HT1080 (cell line): ENCODE results near the gene NFATC2. TPM values are rescaled to one million over a fixed set of nuclear protein-coding genes. Genes with fewer than 3 reads are reported as not detected.

Experiments
- DNase-seq: peaks from one replicate; pipeline ENCODE4 v3.0.0-alpha.2; 2015; ENCODE audit warnings: low read depth
- polyA plus RNA-seq, 2 experiments: library from polyadenylated mRNA; depleted of rRNA; stranded (reverse); fragments of >200 nt; gene quantifications; 2 replicates each; pipeline ENCODE4 v1.2.3, GENCODE V29; 2015
- total RNA-seq: library from RNA; depleted of rRNA; stranded (reverse); fragments of >200 nt; shearing (Covaris generic); gene quantifications from 2 replicates; pipeline ENCODE4 v1.2.3, GENCODE V29; 2014; rRNA removed

The NFATC2 gene
- 0.10 and 0.23 TPM in 2 replicates for total RNA-seq
- polyA plus RNA-seq (2015; cell fraction: cytosol; rRNA removed) = 0.44 and 0.70 TPM in 2 replicates
- 0.62 and 0.76 TPM in 2 replicates for polyA plus RNA-seq (2015; cell fraction: nucleus; rRNA removed)

GRCh38 chr20:51542571-51543421 lies at the start of gene NFATC2:
Gene NFATC2 (minus strand): TSS chr20:51542719. CDS start chr20:51542499, 220 bp downstream.
- no peak for DNase-seq

- no peak for DNase-seq
Measured at GRCh38 chr20:51591871-51592270, 49.4 kb upstream of the NFATC2 start.

GRCh38 chr20:51588762-51589161 lies 46.2 kb upstream of the NFATC2 start:
- no peak for DNase-seq

GRCh38 chr20:51587145-51587544 lies 44.6 kb upstream of the NFATC2 start:
- no peak for DNase-seq

GRCh38 chr20:51586005-51586440 lies 43.5 kb upstream of the NFATC2 start:
- peak; percentile 79 for DNase-seq

- no peak for DNase-seq
Measured at GRCh38 chr20:51585148-51585547, 42.6 kb upstream of the NFATC2 start.

GRCh38 chr20:51584737-51585136 lies 42.2 kb upstream of the NFATC2 start:
- DNase-seq = no peak

- DNase-seq = peak; percentile 6
Measured at GRCh38 chr20:51584116-51584515, 41.6 kb upstream of the NFATC2 start.

- no peak for DNase-seq
Measured at GRCh38 chr20:51583499-51583898, 41.0 kb upstream of the NFATC2 start.

GRCh38 chr20:51583073-51583472 lies 40.6 kb upstream of the NFATC2 start:
- DNase-seq = no peak

- no peak for DNase-seq
Measured at GRCh38 chr20:51581571-51581970, 39.1 kb upstream of the NFATC2 start.

- DNase-seq = peak; percentile 55
Measured at GRCh38 chr20:51579137-51579536, 36.6 kb upstream of the NFATC2 start.

GRCh38 chr20:51578145-51578459 lies 35.6 kb upstream of the NFATC2 start:
- no peak for DNase-seq

GRCh38 chr20:51577432-51578144 lies 35.1 kb upstream of the NFATC2 start:
- DNase-seq = no peak

GRCh38 chr20:51575486-51575885 lies 33.0 kb upstream of the NFATC2 start:
- no peak for DNase-seq

- DNase-seq = no peak
Measured at GRCh38 chr20:51574248-51575033, 31.9 kb upstream of the NFATC2 start.

- DNase-seq = no peak
Measured at GRCh38 chr20:51573576-51574243, 31.2 kb upstream of the NFATC2 start.

GRCh38 chr20:51571460-51571794 lies 28.9 kb upstream of the NFATC2 start:
- no peak for DNase-seq

GRCh38 chr20:51570739-51571459 lies 28.4 kb upstream of the NFATC2 start:
- DNase-seq = no peak
